CD4-positive, alpha-beta memory T cell (primary cell): ENCODE data around the gene ZNF622. TPM values are rescaled to one million over a fixed set of nuclear protein-coding genes. Genes with fewer than 3 reads are reported as not detected.

Experiments
- CTCF ChIA-PET: fragments of 350-600 bp; sonication (Branson Sonifier 250); formaldehyde crosslinking; loops from one replicate; lab custom pipeline; 2021; ENCODE audit warnings: inconsistent platforms; ENCODE audit not compliant: partially characterized antibody; lab: Charles Lee
- POLR2A ChIA-PET: fragments of 350-600 bp; sonication (Branson Sonifier 250); formaldehyde crosslinking; loops from one replicate; lab custom pipeline; 2021; ENCODE audit not compliant: partially characterized antibody; lab: Charles Lee
- DNase-seq, 5 donors: peaks; one replicate each; pipeline versions ENCODE4 v3.0.0 to v3.0.0-alpha.2; 2020 to 2022; ENCODE audit warnings: mixed read lengths in 1 of 5
- H3K27ac ChIP-seq: one replicate; pipeline ENCODE4 v1.7.0; 2013; ENCODE audit warnings: low read depth, low read length
- H3K27me3 ChIP-seq: 2 replicates; pipeline ENCODE4 v1.7.0; 2013; ENCODE audit warnings: mild to moderate bottlenecking, low read length, moderate library complexity; ENCODE audit not compliant: insufficient read depth
- H3K36me3 ChIP-seq: 2 replicates; pipeline ENCODE4 v1.7.0; 2013; ENCODE audit warnings: mild to moderate bottlenecking, low read length, moderate library complexity; ENCODE audit not compliant: insufficient read depth
- H3K4me1 ChIP-seq: 2 replicates; pipeline ENCODE4 v1.7.0; 2013; ENCODE audit warnings: mild to moderate bottlenecking, low read length, moderate library complexity; ENCODE audit not compliant: insufficient read depth
- H3K4me3 ChIP-seq, 2 donors: one replicate each; pipeline ENCODE4 v1.7.0; 2013; ENCODE audit warnings: low read length in 2 of 2, mild to moderate bottlenecking in 1 of 2
- H3K9me3 ChIP-seq, 2 donors: one replicate each; pipeline ENCODE4 v1.7.0; 2013; ENCODE audit warnings: low read length in 2 of 2, control low read depth in 1 of 2; ENCODE audit not compliant: control insufficient read depth in 1 of 2
- H3K27ac Mint-ChIP-seq, 7 donors: one replicate each; pipeline ENCODE4 v1.8.0; 2020 to 2021; ENCODE audit warnings: mixed read lengths in 7 of 7, mild to moderate bottlenecking in 6 of 7, inconsistent platforms in 3 of 7, moderate library complexity in 3 of 7
- H3K27me3 Mint-ChIP-seq, 2 donors: one replicate each; pipeline ENCODE4 v1.8.0; 2020 to 2021; ENCODE audit warnings: mixed read lengths in 2 of 2
- H3K36me3 Mint-ChIP-seq, 2 donors: one replicate each; pipeline ENCODE4 v1.8.0; 2020 to 2021; ENCODE audit warnings: mixed read lengths in 2 of 2, inconsistent platforms in 1 of 2, mild to moderate bottlenecking in 1 of 2
- H3K4me1 Mint-ChIP-seq, 4 donors: one replicate each; pipeline ENCODE4 v1.8.0; 2020 to 2021; ENCODE audit warnings: mixed read lengths in 4 of 4, mild to moderate bottlenecking in 1 of 4
- H3K4me3 Mint-ChIP-seq, 8 donors: one replicate each; pipeline ENCODE4 v1.8.0; 2020 to 2021; ENCODE audit warnings: mixed read lengths in 8 of 8, mild to moderate bottlenecking in 7 of 8, moderate library complexity in 6 of 8, inconsistent platforms in 3 of 8
- H3K9me3 Mint-ChIP-seq, 8 donors: one replicate each; pipeline ENCODE4 v1.8.0; 2020 to 2021; ENCODE audit warnings: mixed read lengths in 8 of 8, mild to moderate bottlenecking in 5 of 8, inconsistent platforms in 3 of 8, moderate library complexity in 1 of 8
- intact Hi-C: fragments of 100-400 bp; cut with micrococcal nuclease; formaldehyde crosslinking; loops from one replicate; pipeline ENCODE4 v1.15.1; 2023
- polyA plus RNA-seq, 2 donors: library from polyadenylated mRNA; unstranded; fragments of 300-500 nt; fragmentation: Illumina TruSeq; gene quantifications; one replicate each; pipeline ENCODE4 v1.2.3, GENCODE V29; 2021
- total RNA-seq, 2 experiments: library from RNA; stranded (reverse); gene quantifications; one replicate each; pipeline ENCODE4 v1.2.3, GENCODE V29; 2021

ZNF622 gene
- total and polyA plus RNA-seq, 4 experiments from 2014 or later: 32.2 to 71.8 (median 45.9) TPM

- H3K27me3 Mint-ChIP-seq: no peaks in the 10 kb centered on the region
- intact Hi-C loops: no loop called here
These were observed 8.1 kb downstream of the ZNF622 start for GRCh38 chr5:16457451-16457850.

GRCh38 chr5:16456103-16456832 is 9.3 kb downstream of the ZNF622 start:
- peak overlapping the region in 7 of 8 donors; percentile 40 to 82 (median 62) for H3K4me3 Mint-ChIP-seq
- peaks cover 44 to 83% of the 10 kb centered on the region in 2 donors for H3K36me3 Mint-ChIP-seq

More at GRCh38 chr5:16457451-16457850, 8.1 kb downstream of the ZNF622 start:
- Mint-ChIP-seq H3K36me3 (peaks cover 47 to 82% of the 10 kb centered on the region in 2 donors), H3K9me3 (no peaks in the 10 kb centered on the region), H3K27ac (peak overlapping the region in 5 of 7 donors; percentile 3 to 74 (median 46)), H3K4me3 (peak overlapping the region in 2 of 8 donors; percentile 5 to 37), H3K4me1 (peaks cover 56 to 83% (median 68%) of the 10 kb centered on the region in 4 donors)
- Histone ChIP-seq H3K4me3 (no peak overlapping the region), H3K27ac (no peak overlapping the region), H3K4me1 (peaks cover 79% of the 10 kb centered on the region), H3K36me3 (peaks cover 61% of the 10 kb centered on the region), H3K9me3 (no peaks in the 10 kb centered on the region), H3K27me3 (no peaks in the 10 kb centered on the region)
- POLR2A ChIA-PET: interaction anchor here (0.7 kb wide), 1 partner anchor 170 kb away, joined by 3 read pairs; no protein-coding TSS in a partner anchor
- DNase-seq: no peak
- CTCF ChIA-PET: interaction anchor here (0.8 to 5.5 kb wide), 14 partner anchors 7 to 1353 kb away, joined by 3 to 50 read pairs (median 7); no protein-coding TSS in a partner anchor

GRCh38 chr5:16455668-16456067 is 9.9 kb downstream of the ZNF622 start:
- no peak overlapping the region for H3K27ac ChIP-seq
- no peaks in the 10 kb centered on the region for H3K9me3 ChIP-seq
- H3K36me3 Mint-ChIP-seq: peaks cover 44 to 83% of the 10 kb centered on the region in 2 donors
- peaks cover 61% of the 10 kb centered on the region for H3K4me1 ChIP-seq
- H3K27me3 Mint-ChIP-seq: no peaks in the 10 kb centered on the region
- peak overlapping the region in 6 of 7 donors; percentile 43 to 92 (median 80) for H3K27ac Mint-ChIP-seq
- H3K36me3 ChIP-seq: peaks cover 65% of the 10 kb centered on the region
- ChIA-PET CTCF (interaction anchor here (0.7 to 5.5 kb wide), 22 partner anchors 9 to 1352 kb away, joined by 3 to 50 read pairs (median 4); no protein-coding TSS in a partner anchor), POLR2A (interaction anchor here (0.6 to 1.5 kb wide), 4 partner anchors 9 to 1348 kb away, joined by 3 to 7 read pairs (median 4); partner anchors contain the start of gene ZNF622)
- peak overlapping the region in 1 of 2 donors; percentile 4 for H3K4me3 ChIP-seq
- H3K27me3 ChIP-seq: no peaks in the 10 kb centered on the region
- no peak for DNase-seq
- H3K4me1 Mint-ChIP-seq: peaks cover 40 to 66% (median 51%) of the 10 kb centered on the region in 4 donors
- peak overlapping the region in 6 of 8 donors; percentile 25 to 82 (median 62) for H3K4me3 Mint-ChIP-seq
- intact Hi-C loops: loop anchor here (1.0 kb wide), 2 partner anchors 10 to 211 kb away; partner anchors contain the start of gene ZNF622
- no peaks in the 10 kb centered on the region for H3K9me3 Mint-ChIP-seq

More at GRCh38 chr5:16456103-16456832, 9.3 kb downstream of the ZNF622 start:
- H3K27me3 ChIP-seq: no peaks in the 10 kb centered on the region
- intact Hi-C loops: loop anchor here (1.0 kb wide), 2 partner anchors 9 to 210 kb away; partner anchors contain the start of gene ZNF622
- H3K4me1 ChIP-seq: peaks cover 67% of the 10 kb centered on the region
- peaks cover 61% of the 10 kb centered on the region for H3K36me3 ChIP-seq
- no peaks in the 10 kb centered on the region for H3K27me3 Mint-ChIP-seq
- ChIA-PET POLR2A (interaction anchor here (0.6 to 1.5 kb wide), 3 partner anchors 9 to 1348 kb away, joined by 4 to 7 read pairs (median 5); partner anchors contain the start of gene ZNF622), CTCF (interaction anchor here (0.7 to 5.5 kb wide), 23 partner anchors 8 to 1352 kb away, joined by 3 to 50 read pairs (median 4); no protein-coding TSS in a partner anchor)
- H3K4me1 Mint-ChIP-seq: peaks cover 46 to 72% (median 57%) of the 10 kb centered on the region in 4 donors
- peak; percentile 43 to 67 (median 64) for DNase-seq
- peak overlapping the region; percentile 53 to 92 (median 80) for H3K27ac Mint-ChIP-seq
- H3K9me3 Mint-ChIP-seq: no peaks in the 10 kb centered on the region
- H3K27ac ChIP-seq: no peak overlapping the region
- H3K9me3 ChIP-seq: no peaks in the 10 kb centered on the region
- H3K4me3 ChIP-seq: peak overlapping the region in 1 of 2 donors; percentile 4

GRCh38 chr5:16454686-16455085 is 10.9 kb downstream of the ZNF622 start:
- no peaks in the 10 kb centered on the region for H3K27me3 Mint-ChIP-seq
- peaks cover 33 to 56% (median 42%) of the 10 kb centered on the region in 4 donors for H3K4me1 Mint-ChIP-seq
- H3K9me3 ChIP-seq: no peaks in the 10 kb centered on the region
- H3K27ac Mint-ChIP-seq: no peak overlapping the region
- no peaks in the 10 kb centered on the region for H3K27me3 ChIP-seq
- H3K9me3 Mint-ChIP-seq: no peaks in the 10 kb centered on the region
- H3K4me3 ChIP-seq: no peak overlapping the region
- H3K4me1 ChIP-seq: peaks cover 52% of the 10 kb centered on the region
- H3K36me3 Mint-ChIP-seq: peaks cover 52 to 82% of the 10 kb centered on the region in 2 donors
- intact Hi-C loops: no loop called here
- peak overlapping the region in 1 of 8 donors; percentile 37 for H3K4me3 Mint-ChIP-seq
- no peak for DNase-seq
- CTCF ChIA-PET: interaction anchor here (1.6 to 5.5 kb wide), 5 partner anchors 9 to 1348 kb away, joined by 11 to 50 read pairs (median 23); no protein-coding TSS in a partner anchor
- POLR2A ChIA-PET: interaction anchor here (1.2 kb wide), 1 partner anchor 18 kb away, joined by 3 read pairs; no protein-coding TSS in a partner anchor
- no peak overlapping the region for H3K27ac ChIP-seq
- peaks cover 72% of the 10 kb centered on the region for H3K36me3 ChIP-seq

- H3K36me3 Mint-ChIP-seq: peaks cover 56 to 85% of the 10 kb centered on the region in 2 donors
- Histone ChIP-seq H3K9me3 (no peaks in the 10 kb centered on the region), H3K27me3 (no peaks in the 10 kb centered on the region), H3K4me3 (no peak overlapping the region), H3K4me1 (peaks cover 41% of the 10 kb centered on the region), H3K27ac (no peak overlapping the region), H3K36me3 (peaks cover 72% of the 10 kb centered on the region)
- no peak overlapping the region for H3K4me3 Mint-ChIP-seq
- peaks cover 26 to 46% (median 35%) of the 10 kb centered on the region in 4 donors for H3K4me1 Mint-ChIP-seq
- POLR2A ChIA-PET: no interaction called here
- intact Hi-C loops: no loop called here
- no peaks in the 10 kb centered on the region for H3K9me3 Mint-ChIP-seq
- H3K27ac Mint-ChIP-seq: peak overlapping the region in 1 of 7 donors; percentile 22
- no peaks in the 10 kb centered on the region for H3K27me3 Mint-ChIP-seq
- DNase-seq: no peak
- CTCF ChIA-PET: interaction anchor here (0.6 kb wide), 1 partner anchor 10 kb away, joined by 4 read pairs; no protein-coding TSS in a partner anchor
These were observed 12.0 kb downstream of the ZNF622 start for GRCh38 chr5:16453609-16454008.

GRCh38 chr5:16450163-16450562 is 15.4 kb downstream of the ZNF622 start:
- H3K27me3 ChIP-seq: no peaks in the 10 kb centered on the region
- H3K36me3 ChIP-seq: peaks cover 47% of the 10 kb centered on the region
- Mint-ChIP-seq H3K9me3 (peaks cover 0 to 2% (median 0%) of the 10 kb centered on the region in 8 donors), H3K4me1 (peaks cover 7 to 14% (median 9%) of the 10 kb centered on the region in 4 donors), H3K4me3 (no peak overlapping the region), H3K36me3 (peaks cover 56 to 80% of the 10 kb centered on the region in 2 donors), H3K27ac (peak overlapping the region in 2 of 7 donors; percentile 8 to 29), H3K27me3 (no peaks in the 10 kb centered on the region)
- H3K9me3 ChIP-seq: no peaks in the 10 kb centered on the region
- DNase-seq: no peak
- intact Hi-C loops: no loop called here
- H3K27ac ChIP-seq: no peak overlapping the region
- POLR2A ChIA-PET: no interaction called here
- CTCF ChIA-PET: interaction anchor here (1.0 kb wide), 1 partner anchor 177 kb away, joined by 4 read pairs; no protein-coding TSS in a partner anchor
- H3K4me3 ChIP-seq: no peak overlapping the region
- H3K4me1 ChIP-seq: peaks cover 7% of the 10 kb centered on the region
